ENCODE data around the gene MYO15A.

The MYO15A gene

DNA sequence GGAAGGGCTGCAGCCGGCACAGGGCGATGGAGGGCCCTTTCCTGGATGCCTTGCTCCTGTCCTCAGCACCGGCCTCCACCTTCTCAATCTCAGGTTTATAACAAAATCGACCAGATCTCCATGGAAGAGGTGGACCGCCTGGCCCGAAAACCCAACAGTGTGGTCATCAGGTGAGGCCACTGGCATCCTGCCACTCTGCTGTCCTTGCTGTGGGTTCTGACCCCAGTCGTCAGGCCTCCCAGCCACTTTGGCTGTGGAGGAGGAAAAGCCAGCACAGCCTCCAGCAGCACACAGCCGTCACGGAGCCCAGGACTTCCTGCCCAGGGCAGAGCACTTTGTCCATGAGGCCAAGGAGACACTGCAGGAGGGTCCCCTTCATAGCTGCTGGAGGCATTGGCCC is 6.7 kb upstream of the MYO15A start:
- no peak for DNase-seq (ENCODE audit: low read depth)
- no peak overlapping the region for H3K4me3 ChIP-seq (ENCODE audit: control insufficient read depth, low read depth, low read length)
- TF ChIP-seq, protein P1, sequence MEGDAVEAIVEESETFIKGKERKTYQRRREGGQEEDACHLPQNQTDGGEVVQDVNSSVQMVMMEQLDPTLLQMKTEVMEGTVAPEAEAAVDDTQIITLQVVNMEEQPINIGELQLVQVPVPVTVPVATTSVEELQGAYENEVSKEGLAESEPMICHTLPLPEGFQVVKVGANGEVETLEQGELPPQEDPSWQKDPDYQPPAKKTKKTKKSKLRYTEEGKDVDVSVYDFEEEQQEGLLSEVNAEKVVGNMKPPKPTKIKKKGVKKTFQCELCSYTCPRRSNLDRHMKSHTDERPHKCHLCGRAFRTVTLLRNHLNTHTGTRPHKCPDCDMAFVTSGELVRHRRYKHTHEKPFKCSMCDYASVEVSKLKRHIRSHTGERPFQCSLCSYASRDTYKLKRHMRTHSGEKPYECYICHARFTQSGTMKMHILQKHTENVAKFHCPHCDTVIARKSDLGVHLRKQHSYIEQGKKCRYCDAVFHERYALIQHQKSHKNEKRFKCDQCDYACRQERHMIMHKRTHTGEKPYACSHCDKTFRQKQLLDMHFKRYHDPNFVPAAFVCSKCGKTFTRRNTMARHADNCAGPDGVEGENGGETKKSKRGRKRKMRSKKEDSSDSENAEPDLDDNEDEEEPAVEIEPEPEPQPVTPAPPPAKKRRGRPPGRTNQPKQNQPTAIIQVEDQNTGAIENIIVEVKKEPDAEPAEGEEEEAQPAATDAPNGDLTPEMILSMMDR (IDR thresholded peaks at IDR 0.05; ENCODE audit: control insufficient read depth, insufficient read depth, low read depth, low read length, missing control alignments): no peak

DNA sequence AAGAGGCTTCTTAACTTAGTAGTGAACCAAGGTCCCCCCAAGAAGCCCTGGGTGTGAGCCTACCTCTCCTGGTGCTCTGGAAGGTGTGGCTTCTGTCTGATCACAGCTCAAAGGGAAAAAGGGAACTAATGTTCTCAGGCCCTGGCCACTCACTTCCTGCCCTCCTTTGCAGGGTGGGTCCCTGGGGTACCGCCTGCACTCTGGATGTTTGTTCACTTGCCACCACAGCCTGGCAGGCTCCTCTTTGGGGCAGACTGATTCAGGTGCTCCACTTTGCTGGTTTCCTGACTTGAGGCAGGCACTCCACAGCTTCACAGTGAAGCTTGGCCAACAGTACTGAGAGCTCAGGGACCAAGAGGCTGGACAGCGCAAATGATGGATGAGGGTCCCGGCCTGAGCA is 5.9 kb upstream of the MYO15A start:
- TF ChIP-seq, protein P1 (IDR thresholded peaks at IDR 0.05; ENCODE audit: control insufficient read depth, insufficient read depth, low read depth, low read length, missing control alignments): no peak
- no peak for DNase-seq (ENCODE audit: low read depth)
- no peak overlapping the region for H3K4me3 ChIP-seq (ENCODE audit: control insufficient read depth, low read depth, low read length)

DNA sequence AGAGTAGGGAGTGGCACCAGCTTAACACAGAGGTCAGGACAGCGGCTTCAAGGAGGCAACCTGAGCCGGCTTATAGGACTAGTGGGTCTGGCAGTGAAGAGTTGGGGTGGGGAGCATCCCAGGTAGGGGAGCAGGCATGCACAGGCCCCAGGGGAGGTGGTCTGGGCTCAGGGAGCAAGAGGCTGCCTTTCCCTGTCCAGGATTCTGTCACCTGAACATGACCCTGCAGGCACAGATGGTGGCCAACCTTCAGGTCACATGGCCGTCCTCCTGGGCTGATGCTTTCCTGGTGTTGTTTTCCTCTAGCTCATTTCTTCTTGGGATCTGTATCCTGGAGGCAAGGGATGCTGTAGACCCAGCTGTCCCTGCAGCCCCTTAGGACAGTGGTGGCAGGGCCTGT is 3.5 kb upstream of the MYO15A start:
- TF ChIP-seq, protein P1 (IDR thresholded peaks at IDR 0.05; ENCODE audit: control insufficient read depth, insufficient read depth, low read depth, low read length, missing control alignments): no peak
- DNase-seq (ENCODE audit: low read depth): no peak
- no peak overlapping the region for H3K4me3 ChIP-seq (ENCODE audit: control insufficient read depth, low read depth, low read length)

DNA sequence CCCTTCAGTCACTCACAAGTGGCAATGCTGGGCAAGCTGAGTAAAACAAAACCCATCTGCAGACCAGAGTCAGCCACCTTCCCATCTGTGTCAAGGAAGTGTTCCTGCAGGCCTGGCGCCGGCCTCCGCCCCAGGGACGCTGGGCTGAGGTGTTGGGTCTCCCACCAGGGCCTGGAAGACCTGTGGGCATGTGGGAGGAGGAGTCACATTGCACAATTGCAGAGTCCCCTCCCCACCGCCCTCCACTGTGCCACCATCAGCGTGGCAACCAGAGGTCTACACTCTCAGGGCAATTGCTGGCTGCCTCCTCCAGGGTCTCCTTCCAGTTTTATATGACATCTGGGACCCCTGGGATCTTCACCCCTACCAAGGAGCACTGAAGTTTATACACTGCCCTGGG is 3.0 kb upstream of the MYO15A start:
- DNase-seq (ENCODE audit: low read depth): no peak
- TF ChIP-seq, protein P1 (IDR thresholded peaks at IDR 0.05; ENCODE audit: control insufficient read depth, insufficient read depth, low read depth, low read length, missing control alignments): no peak
- no peak overlapping the region for H3K4me3 ChIP-seq (ENCODE audit: control insufficient read depth, low read depth, low read length)

DNA sequence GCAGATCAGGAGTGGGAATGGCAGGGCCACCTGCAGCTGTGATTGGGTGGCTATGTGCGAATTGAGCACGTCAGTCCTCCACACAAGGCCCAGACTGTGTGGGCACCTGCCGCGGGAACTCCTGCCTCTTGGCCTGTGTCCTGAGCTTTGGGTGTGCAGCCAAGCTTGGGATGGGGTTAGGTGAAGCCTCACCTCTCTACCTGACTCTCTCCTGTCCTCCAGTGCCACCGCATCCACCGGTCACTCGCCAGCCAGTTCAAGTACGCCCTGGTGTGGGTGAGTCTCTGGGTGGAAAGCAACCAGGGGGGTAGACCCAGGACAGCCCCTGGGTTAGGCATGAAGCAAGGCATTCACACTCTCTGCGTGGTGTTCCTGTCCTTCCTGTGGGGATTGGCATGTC is 2.3 kb upstream of the MYO15A start:
- no peak overlapping the region for H3K4me3 ChIP-seq (ENCODE audit: control insufficient read depth, low read depth, low read length)
- TF ChIP-seq, protein P1 (IDR thresholded peaks at IDR 0.05; ENCODE audit: control insufficient read depth, insufficient read depth, low read depth, low read length, missing control alignments): no peak
- no peak for DNase-seq (ENCODE audit: low read depth)

DNA sequence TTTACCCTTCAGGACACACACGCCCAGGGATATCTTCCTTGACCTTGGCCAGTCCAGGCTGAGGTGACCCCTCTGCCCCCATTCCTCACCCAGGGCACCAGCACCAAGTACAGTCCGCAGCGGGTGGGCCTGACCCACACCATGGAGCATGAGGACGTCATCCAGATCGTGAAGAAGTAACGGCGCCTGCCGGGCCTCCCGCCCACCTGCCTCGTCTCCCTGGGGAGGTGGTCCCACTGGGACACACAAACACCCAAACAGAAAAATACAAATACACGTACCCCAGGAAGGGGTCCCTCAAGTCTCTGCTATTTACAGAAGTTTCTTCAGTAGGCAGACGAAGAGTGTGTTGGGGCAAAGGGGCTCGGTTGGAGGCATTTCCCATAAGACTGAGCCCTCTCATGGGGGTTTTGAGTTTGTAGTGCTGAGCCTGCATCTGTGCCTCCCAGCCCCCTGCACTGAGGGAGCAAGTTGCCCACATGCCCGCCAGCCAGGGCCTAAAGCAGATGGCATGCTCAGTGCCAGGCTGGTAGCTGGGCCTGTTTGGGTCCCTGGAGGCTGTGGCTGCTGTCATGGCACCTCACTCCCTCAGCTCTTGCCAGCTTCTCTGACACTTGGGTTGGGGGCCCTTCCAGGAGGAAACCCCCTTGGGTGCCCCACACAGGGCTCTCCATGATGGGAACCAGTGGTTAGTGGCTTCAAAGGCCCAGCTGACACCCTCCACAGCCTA is 1.3 kb upstream of the MYO15A start:
- no peak overlapping the region for H3K4me3 ChIP-seq (ENCODE audit: control insufficient read depth, low read depth, low read length)
- no peak for DNase-seq (ENCODE audit: low read depth)
- TF ChIP-seq, protein P1 (IDR thresholded peaks at IDR 0.05; ENCODE audit: control insufficient read depth, insufficient read depth, low read depth, low read length, missing control alignments): no peak
